ENCODE results near the gene E2F2. TPM values are rescaled to one million over a fixed set of nuclear protein-coding genes. Genes with fewer than 3 reads are reported as not detected.
A peak's percentile ranks its signal among the peaks of the same experiment; 100 is the strongest.

The E2F2 gene
- total RNA-seq, 1 experiment from 2014 or later, result 5.1 TPM

DNA sequence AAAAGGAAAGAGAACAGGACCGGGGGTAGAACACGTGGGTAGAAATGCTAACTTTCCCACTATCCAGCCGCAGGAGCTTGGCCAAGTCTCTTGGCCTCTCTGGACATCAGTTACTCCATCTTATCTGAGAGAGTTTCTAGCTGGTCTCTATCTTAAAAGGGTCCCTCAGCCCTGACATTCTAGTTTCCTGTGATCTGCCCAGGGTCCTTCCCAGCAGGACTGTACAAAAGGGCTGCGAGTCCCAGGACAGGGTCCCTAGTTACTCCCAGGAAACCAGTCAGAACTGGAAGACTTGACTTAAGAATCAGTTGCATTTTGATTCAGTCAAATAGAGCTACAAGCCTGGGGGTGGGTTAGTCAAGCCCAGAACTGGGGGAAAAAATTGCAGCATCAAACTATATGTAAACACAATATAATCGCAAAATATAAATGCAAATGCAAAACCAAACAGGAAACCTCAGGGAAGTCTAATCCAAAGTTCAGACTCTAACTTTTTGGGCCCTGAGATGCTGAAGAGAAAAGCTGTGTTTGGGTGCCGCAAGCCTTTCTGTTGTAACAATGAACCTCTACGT is 49.9 kb downstream of the E2F2 start:
- Mint-ChIP-seq H3K27ac (no peak overlapping the region), H3K27me3 (ENCODE audit: low read depth) (peaks cover 38% of the 10 kb centered on the region), H3K4me3 (peak overlapping the region in 1 of 2 experiments; percentile 11; a peak in 2 of 5 replicates), H3K9me3 (no peaks in the 10 kb centered on the region), H3K36me3 (ENCODE audit: insufficient read depth in 1 of 3, low read depth in 3 of 3) (peaks cover 2 to 4% (median 3%) of the 10 kb centered on the region in 3 experiments; a peak in 2 of 7 replicates), H3K4me1 (peaks cover 20 to 32% of the 10 kb centered on the region in 2 experiments)
- Histone ChIP-seq H3T11ph (ENCODE audit: low read length) (no peak overlapping the region), H3K23me2 (ENCODE audit: insufficient read length, low read depth, low read length, poor library complexity, severe bottlenecking) (peaks cover 13% of the 10 kb centered on the region), H3K14ac (ENCODE audit: insufficient read depth, low read length) (no peak overlapping the region), H2AFZ (ENCODE audit: low read length) (no peak overlapping the region), H4K91ac (ENCODE audit: insufficient read length, low read depth, low read length) (no peak overlapping the region), H3K79me2 (ENCODE audit: insufficient read depth, low read length) (peaks cover 9% of the 10 kb centered on the region; the same call in 1 of the 2 replicates), H2BK12ac (ENCODE audit: insufficient read length, low read depth, low read length) (no peak overlapping the region), H2BK120ac (ENCODE audit: low read depth, low read length, poor library complexity, severe bottlenecking) (no peak overlapping the region), H4K20me1 (ENCODE audit: control insufficient read depth, insufficient read depth, insufficient read length) (no peaks in the 10 kb centered on the region), H3K9me3 (ENCODE audit: control insufficient read depth, low read depth, low read length) (no peaks in the 10 kb centered on the region), H3K18ac (ENCODE audit: insufficient read length, low read depth, low read length) (no peak overlapping the region), H2BK5ac (ENCODE audit: insufficient read length, low read length) (no peak overlapping the region), H3K27ac (ENCODE audit: insufficient read length, low read depth, low read length) (no peak overlapping the region), H3K9ac (ENCODE audit: extremely low read depth, insufficient read length, low read length) (no peak overlapping the region), H4K8ac (replicated peaks; ENCODE audit: insufficient read length, low read depth, low read length) (no peak overlapping the region), H2BK15ac (ENCODE audit: low read depth, low read length) (no peak overlapping the region), H3K4me2 (ENCODE audit: insufficient read depth, insufficient read length, low read length) (no peak overlapping the region), H4K5ac (ENCODE audit: insufficient read length, low read depth, low read length) (no peak overlapping the region), H3K4ac (ENCODE audit: low read depth, low read length) (no peak overlapping the region), H3K27me3 (ENCODE audit: insufficient read depth, low read length) (no peaks in the 10 kb centered on the region), H3K56ac (ENCODE audit: insufficient read length, low read depth, low read length) (no peak overlapping the region), H2AK5ac (ENCODE audit: insufficient read length, low read length) (no peak overlapping the region), H3K4me1 (ENCODE audit: insufficient read depth, low read length) (no peaks in the 10 kb centered on the region; the same call in 1 of the 2 replicates), H3K79me1 (ENCODE audit: insufficient read depth, low read depth, low read length, poor library complexity, severe bottlenecking) (no peaks in the 10 kb centered on the region), H2BK20ac (ENCODE audit: low read depth, low read length, poor library complexity, severe bottlenecking) (no peak overlapping the region), H3K23ac (ENCODE audit: insufficient read length, low read depth, low read length) (no peak overlapping the region)
- DNase-seq, result no peak
- TF ChIP-seq, protein P1, sequence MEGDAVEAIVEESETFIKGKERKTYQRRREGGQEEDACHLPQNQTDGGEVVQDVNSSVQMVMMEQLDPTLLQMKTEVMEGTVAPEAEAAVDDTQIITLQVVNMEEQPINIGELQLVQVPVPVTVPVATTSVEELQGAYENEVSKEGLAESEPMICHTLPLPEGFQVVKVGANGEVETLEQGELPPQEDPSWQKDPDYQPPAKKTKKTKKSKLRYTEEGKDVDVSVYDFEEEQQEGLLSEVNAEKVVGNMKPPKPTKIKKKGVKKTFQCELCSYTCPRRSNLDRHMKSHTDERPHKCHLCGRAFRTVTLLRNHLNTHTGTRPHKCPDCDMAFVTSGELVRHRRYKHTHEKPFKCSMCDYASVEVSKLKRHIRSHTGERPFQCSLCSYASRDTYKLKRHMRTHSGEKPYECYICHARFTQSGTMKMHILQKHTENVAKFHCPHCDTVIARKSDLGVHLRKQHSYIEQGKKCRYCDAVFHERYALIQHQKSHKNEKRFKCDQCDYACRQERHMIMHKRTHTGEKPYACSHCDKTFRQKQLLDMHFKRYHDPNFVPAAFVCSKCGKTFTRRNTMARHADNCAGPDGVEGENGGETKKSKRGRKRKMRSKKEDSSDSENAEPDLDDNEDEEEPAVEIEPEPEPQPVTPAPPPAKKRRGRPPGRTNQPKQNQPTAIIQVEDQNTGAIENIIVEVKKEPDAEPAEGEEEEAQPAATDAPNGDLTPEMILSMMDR (conservative IDR thresholded peaks at IDR 0.05), result no peak
- no CpG with 5 or more reads among the region's 7 CpGs for WGBS (ENCODE audit: extremely low coverage, insufficient read length, low lambda C conversion rate)
